ENCODE results near the gene GHDC. TPM values are rescaled to one million over a fixed set of nuclear protein-coding genes. Genes with fewer than 3 reads are reported as not detected.
A peak's percentile ranks its signal among the peaks of the same experiment; 100 is the strongest.

The GHDC gene
- polyA plus RNA-seq, 1 donor (not counting 4 experiments of a cell fraction or from before 2014, with no cell fraction given) = 2.7 TPM

DNA sequence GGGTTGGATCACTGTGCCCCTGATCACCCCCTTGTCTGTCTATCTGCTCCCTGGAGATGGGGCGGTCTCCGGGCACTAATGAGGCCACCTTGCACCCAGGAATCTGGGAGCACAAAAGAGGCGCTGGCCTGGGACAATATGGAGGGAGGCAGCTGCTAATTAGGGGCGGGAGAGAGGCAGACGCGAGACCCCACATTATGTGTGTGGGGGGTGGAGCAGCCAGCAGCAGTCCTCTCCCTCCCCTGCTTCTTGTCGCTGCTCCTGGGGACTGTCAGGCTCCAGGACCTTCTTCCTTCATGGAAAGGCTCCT, 8.7 kb downstream of the GHDC start:
- H2AFZ ChIP-seq (ENCODE audit: control insufficient read depth, low read length) = no peak overlapping the region
- no peak for TF ChIP-seq CTCF (optimal IDR thresholded peaks at IDR 0.05 in 1 of 3, IDR thresholded peaks at IDR 0.05 in 1 of 3, conservative IDR thresholded peaks at IDR 0.05 in 1 of 3; ENCODE audit: extremely low read depth in 1 of 3, insufficient read depth in 2 of 3, low read length in 3 of 3)
- TF ChIP-seq EZH2 (IDR thresholded peaks at IDR 0.05; ENCODE audit: low read length) = no peak
- H3K27ac ChIP-seq (ENCODE audit: control insufficient read depth, insufficient read depth, low read length) = no peak overlapping the region
- H3K9me3 ChIP-seq (ENCODE audit: control insufficient read depth, low read depth, low read length) = no peaks in the 10 kb centered on the region
- no peaks in the 10 kb centered on the region for H3K36me3 ChIP-seq (ENCODE audit: control insufficient read depth in 2 of 2, extremely low read depth in 1 of 2, insufficient read depth in 2 of 2, low read length in 2 of 2)
- H4K20me1 ChIP-seq (ENCODE audit: control insufficient read depth, extremely low read depth, insufficient read depth, low read length) = no peaks in the 10 kb centered on the region
- no peak overlapping the region for H3K4me3 ChIP-seq (ENCODE audit: control insufficient read depth in 2 of 3, extremely low read depth in 1 of 3, insufficient read depth in 2 of 3, low read depth in 1 of 3, low read length in 3 of 3)
- peaks cover 44% of the 10 kb centered on the region for H3K27me3 ChIP-seq (ENCODE audit: control insufficient read depth, extremely low read depth, insufficient read depth, low read length)
- dilution Hi-C loops (cut with MboI; ENCODE audit: extremely low pct_ligation_motif_present, low sequenced_read_pairs) = no loop called here
- DNase-seq (ENCODE audit: low read depth, low spot score) = no peak
- no peaks in the 10 kb centered on the region for H3K79me2 ChIP-seq (ENCODE audit: control insufficient read depth, insufficient read depth, low read length)
- H3K4me1 ChIP-seq (ENCODE audit: control insufficient read depth, extremely low read depth, insufficient read depth, low read length) = peaks cover 8% of the 10 kb centered on the region
- H3K9me1 ChIP-seq (ENCODE audit: control insufficient read depth, extremely low read depth, insufficient read depth, low read length) = no peaks in the 10 kb centered on the region
- H3K4me2 ChIP-seq (ENCODE audit: control insufficient read depth, extremely low read depth, insufficient read depth, low read depth, low read length) = no peak overlapping the region
- H3K9ac ChIP-seq (ENCODE audit: control insufficient read depth, extremely low read depth, insufficient read depth, low read length) = no peak overlapping the region
- FAIRE-seq = no peak

DNA sequence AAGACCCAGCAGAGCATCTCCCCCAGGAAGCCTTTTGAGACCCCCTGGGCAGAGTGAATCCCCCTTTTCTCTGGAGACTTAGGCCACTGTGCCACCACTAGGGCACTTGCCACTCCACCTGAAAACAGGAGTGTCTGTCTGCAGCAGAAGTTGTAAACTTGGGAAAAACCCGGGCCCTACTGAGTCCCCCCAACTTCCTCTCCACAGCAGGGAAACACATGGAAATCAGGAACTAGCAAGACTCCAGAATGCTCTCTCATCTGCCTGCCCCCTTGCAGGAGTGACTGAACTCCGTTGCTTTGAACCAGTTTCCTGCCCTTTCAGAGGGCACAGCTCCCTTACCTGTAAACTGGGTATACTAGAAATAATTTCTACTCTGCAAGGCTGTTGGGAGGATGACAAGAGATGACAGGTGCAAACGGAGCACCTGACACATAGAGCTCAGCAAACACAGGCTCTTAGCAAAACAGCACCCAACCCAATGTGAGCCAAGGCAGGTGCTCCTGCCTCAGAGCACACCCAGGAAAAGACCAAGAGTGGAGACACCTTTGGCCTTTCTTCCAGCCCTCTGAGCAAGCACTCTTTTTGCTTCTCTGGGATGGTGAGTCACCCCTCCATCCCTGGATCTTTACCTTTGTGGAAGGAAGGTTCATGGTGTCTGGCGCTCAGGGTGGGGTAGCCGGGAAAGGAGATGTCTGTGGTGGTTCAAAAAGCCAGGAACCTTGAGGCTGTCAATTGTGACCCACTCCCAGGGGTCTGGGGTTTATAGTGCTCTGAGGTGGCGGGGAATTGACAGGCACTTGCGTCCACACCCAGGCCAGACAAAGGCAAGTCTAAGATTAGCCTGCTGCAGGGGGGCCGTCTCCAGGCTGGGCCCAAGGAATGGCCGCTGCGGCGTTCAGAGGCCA, 9.3 kb downstream of the GHDC start, which contains the start of gene HCRT:
HCRT (minus strand) TSS at position 740 of the 908 bp plus-strand sequence; CDS start at position 653, 87 bp downstream.
- H3K27me3 ChIP-seq (ENCODE audit: control insufficient read depth, extremely low read depth, insufficient read depth, low read length) = peaks cover 50% of the 10 kb centered on the region
- no peaks in the 10 kb centered on the region for H3K36me3 ChIP-seq (ENCODE audit: control insufficient read depth in 2 of 2, extremely low read depth in 1 of 2, insufficient read depth in 2 of 2, low read length in 2 of 2)
- H4K20me1 ChIP-seq (ENCODE audit: control insufficient read depth, extremely low read depth, insufficient read depth, low read length) = no peaks in the 10 kb centered on the region
- peaks cover 8% of the 10 kb centered on the region for H3K4me1 ChIP-seq (ENCODE audit: control insufficient read depth, extremely low read depth, insufficient read depth, low read length)
- H3K79me2 ChIP-seq (ENCODE audit: control insufficient read depth, insufficient read depth, low read length) = no peaks in the 10 kb centered on the region
- peak within 1 kb of the TSS; percentile 76 for H3K4me2 ChIP-seq (ENCODE audit: control insufficient read depth, extremely low read depth, insufficient read depth, low read depth, low read length)
- no peak within 1 kb of the TSS for H3K9ac ChIP-seq (ENCODE audit: control insufficient read depth, extremely low read depth, insufficient read depth, low read length)
- no peak for DNase-seq (ENCODE audit: low read depth, low spot score)
- H3K27ac ChIP-seq (ENCODE audit: control insufficient read depth, insufficient read depth, low read length) = no peak within 1 kb of the TSS
- TF ChIP-seq EZH2 (IDR thresholded peaks at IDR 0.05; ENCODE audit: low read length) (no peak), CTCF (optimal IDR thresholded peaks at IDR 0.05 in 1 of 3, IDR thresholded peaks at IDR 0.05 in 1 of 3, conservative IDR thresholded peaks at IDR 0.05 in 1 of 3; ENCODE audit: extremely low read depth in 1 of 3, insufficient read depth in 2 of 3, low read length in 3 of 3) (no peak)
- no peaks in the 10 kb centered on the region for H3K9me1 ChIP-seq (ENCODE audit: control insufficient read depth, extremely low read depth, insufficient read depth, low read length)
- H3K4me3 ChIP-seq (ENCODE audit: control insufficient read depth in 2 of 3, extremely low read depth in 1 of 3, insufficient read depth in 2 of 3, low read depth in 1 of 3, low read length in 3 of 3) = peak within 1 kb of the TSS in 2 of 3 experiments; percentile 40 to 47
- dilution Hi-C loops (cut with MboI; ENCODE audit: extremely low pct_ligation_motif_present, low sequenced_read_pairs) = no loop called here
- peak within 1 kb of the TSS; percentile 31 for H2AFZ ChIP-seq (ENCODE audit: control insufficient read depth, low read length)
- no peaks in the 10 kb centered on the region for H3K9me3 ChIP-seq (ENCODE audit: control insufficient read depth, low read depth, low read length)
- FAIRE-seq = no peak
